Fibroblast of gingiva (primary cell): Measurements from ENCODE around the gene KIF16B.
A peak's percentile ranks its signal among the peaks of the same experiment; 100 is the strongest.
"Not testable (repeated sequence)": the region's sequence is repeated elsewhere in the genome, so short reads cannot be mapped to it uniquely, and the experiment has no call there.

ENCODE experiments used
- DNase-seq: peaks from one replicate; pipeline ENCODE4 v3.0.0-alpha.2; 2011; ENCODE audit warnings: low read depth

The KIF16B gene

DNA sequence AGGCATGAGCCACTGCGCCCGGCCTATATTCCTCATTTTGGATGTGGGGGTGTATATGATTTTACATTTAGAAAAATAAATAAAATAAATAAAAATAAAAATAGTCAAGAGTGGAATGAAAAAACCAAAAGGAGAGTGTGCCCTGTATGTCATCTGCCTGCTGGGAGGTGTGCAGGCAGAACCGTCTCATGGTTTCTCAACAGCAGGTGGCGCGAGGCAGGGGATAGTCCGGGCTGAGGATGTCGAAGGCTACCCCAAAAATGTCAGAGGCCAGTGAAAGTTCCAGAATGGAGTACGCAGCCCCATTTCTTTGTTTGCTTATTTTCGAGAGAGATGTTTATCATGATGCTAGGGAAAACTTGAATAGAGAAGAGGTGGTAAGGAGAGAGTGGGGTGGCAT lies 16.4 kb upstream of the KIF16B start:
- DNase-seq: no peak

DNA sequence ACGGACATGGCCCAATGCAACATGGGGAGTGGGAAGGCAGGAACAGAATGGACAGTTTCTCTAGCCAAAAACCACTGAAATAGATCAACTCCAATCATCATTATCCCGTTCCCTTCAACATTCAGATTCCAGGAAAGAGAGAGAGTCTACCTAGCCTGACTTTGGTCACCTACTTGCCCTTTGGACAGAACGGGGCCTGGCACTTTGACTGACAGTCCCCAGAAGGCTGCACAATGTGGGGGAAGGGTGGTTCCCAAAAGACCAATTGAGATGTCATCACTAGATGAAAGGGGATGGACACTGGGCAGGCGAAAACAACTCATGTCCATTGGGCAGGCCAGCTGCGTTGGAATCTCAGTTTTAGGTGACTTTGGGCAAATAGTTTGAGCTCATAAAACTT lies 15.0 kb upstream of the KIF16B start:
- DNase-seq: no peak

- DNase-seq: no peak
Observed at GRCh38 chr20:16587066-16587465, 13.8 kb upstream of the KIF16B start.

- no peak for DNase-seq
Observed at GRCh38 chr20:16583474-16583873, 10.2 kb upstream of the KIF16B start.

- DNase-seq: no peak
Observed at GRCh38 chr20:16581241-16581640, 8.0 kb upstream of the KIF16B start.

DNA sequence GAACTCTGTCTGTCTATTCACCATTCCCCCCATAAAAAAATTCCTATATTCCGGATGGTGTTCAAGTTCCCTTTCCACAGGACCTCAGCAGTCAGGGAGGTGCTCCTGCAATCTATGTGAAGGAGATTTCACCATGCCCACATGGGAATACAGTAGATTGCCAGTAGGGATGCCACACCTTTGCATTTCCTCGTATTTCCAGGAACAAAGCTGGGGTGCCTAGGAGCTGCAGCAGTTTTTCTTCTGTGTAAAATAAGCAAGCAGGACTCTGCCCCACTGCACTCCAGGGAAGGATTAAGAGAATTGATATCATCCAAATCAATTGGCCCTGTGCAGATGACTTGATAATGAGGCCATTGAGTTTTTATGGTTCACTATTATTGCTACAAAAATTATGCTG lies 7.4 kb upstream of the KIF16B start:
- DNase-seq: no peak

DNA sequence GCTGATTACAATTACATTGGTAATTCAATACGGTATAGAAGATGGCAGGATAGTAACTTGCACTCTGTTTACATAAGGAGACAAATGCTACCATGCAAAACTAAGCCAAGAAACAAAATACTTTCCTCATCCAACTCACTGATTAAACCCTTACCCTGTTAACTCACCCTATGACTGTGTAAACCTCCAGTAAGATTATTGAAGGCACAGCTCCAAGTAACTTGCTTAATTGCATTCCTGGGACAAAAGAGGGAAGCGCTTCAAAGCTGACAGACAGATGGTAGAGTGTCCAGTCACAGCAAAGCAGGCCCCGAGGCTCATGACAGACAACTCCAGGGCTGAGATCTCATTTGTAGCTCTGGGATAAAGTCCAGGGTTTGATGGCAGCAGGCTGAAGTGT lies 6.9 kb upstream of the KIF16B start:
- DNase-seq: peak; percentile 94

- DNase-seq: no peak
Observed at GRCh38 chr20:16576219-16576618, 3.0 kb upstream of the KIF16B start.

GRCh38 chr20:16575390-16576140 lies 2.3 kb upstream of the KIF16B start:
- no peak for DNase-seq

DNA sequence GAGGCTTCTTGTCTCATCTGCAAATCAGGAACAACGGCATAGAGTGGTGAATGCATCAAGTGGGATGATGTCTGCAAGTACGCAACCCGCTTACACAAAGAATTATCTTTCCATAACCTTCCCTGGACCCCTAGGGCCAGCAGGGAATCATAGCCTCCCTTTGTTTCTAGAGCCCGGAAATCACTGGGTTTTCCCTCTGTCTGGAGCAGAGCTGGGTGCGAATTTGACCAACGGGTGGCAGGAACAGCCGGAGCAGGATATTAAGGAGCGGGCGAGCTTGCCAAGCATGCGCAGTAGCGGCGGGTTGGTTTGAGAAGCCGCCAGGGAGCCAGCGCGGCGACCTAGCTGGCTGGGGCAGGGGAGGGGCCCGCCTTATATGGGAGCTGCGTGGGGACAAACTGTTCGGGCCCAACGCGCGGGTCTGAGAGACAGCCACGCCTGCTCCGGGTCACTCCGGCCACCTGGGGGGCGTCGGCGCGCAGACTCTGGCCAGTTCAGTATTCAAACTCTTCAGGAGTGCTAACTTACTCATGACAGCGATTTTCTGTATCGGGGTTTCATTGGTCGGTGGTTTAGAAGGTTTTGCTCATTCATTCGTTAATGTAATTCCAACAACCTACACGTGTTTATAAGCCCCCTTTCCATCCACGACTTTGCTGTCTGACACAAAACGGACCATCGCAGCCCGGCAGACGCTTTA lies 1.6 kb upstream of the KIF16B start:
- DNase-seq: peak; percentile 80

GRCh38 chr20:16571333-16571732 lies 1.9 kb downstream of the KIF16B start:
- no peak for DNase-seq

GRCh38 chr20:16569246-16570153 lies 3.7 kb downstream of the KIF16B start:
- DNase-seq: no peak

GRCh38 chr20:16566080-16566479 lies 7.2 kb downstream of the KIF16B start:
- no peak for DNase-seq

DNA sequence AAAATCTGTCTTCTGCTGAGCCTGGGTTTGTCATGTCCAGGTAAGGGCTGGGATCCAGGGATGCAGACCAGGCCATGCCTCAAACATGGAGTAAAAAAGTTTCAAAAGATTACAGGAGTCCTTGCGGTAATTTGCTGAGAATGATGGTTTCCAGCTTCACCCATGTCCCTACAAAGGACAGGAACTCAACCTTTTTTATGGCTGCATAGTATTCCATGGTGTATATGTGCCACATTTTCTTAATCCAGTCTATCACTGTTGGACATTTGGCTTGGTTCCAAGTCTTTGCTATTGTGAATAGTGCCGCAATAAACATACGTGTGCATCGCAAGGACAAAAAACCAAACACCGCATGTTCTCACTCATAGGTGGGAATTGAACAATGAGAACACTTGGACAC lies 9.2 kb downstream of the KIF16B start:
- not testable (repeated sequence) for DNase-seq

DNA sequence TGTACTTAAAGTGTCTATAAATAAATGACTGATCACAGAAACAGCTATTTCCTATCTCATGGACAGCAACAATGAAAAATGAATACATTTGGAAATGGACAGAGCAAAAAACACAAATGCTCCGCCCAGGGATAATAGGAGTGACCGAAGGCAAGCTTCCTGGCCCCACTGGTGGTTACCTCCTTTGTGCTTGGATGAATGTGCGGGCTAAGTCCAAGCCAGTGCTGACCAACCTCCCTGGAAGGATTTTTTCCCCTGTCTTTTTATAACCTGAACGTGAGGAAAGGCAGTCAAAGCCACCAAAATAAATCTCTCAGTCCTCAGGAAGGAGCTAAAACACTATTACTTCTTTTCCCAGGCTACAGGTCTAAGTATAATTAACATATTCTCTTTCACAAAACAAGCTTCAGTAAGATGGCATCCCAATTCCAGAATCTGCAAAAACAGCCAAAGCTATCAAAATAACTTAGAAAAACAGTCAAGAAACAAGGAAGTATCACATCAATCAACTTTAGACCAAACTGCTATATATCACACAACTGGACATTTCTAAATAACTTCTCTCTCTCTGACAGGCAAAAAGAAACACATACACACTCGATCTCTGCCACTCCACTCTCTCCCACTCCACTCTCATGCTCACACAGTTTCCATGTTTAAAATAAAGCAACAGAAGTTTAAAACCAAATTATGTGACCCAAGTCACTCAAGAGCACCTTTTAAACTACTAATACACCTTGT lies 10.0 kb downstream of the KIF16B start:
- no peak for DNase-seq

- no peak for DNase-seq
Observed at GRCh38 chr20:16562259-16562658, 11.0 kb downstream of the KIF16B start.

DNA sequence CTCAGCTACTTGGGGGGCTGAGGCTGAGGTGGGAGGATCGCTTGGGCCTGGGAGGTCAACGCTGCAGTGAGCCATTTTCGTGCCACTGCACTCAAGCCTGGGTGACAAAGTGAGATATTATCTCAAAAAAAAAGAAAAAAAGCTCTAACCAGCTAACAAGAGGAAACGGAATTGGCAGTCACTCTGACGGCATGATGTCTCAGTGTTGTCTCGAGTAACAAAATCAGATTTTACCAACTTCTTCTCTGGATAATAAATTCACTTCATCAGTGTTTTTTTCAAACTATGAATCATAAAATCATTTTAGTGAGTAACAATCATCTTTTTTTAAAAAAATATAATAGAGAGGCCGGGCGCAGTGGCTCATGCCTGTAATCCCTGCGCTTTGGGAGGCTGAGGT lies 12.6 kb downstream of the KIF16B start:
- DNase-seq: no peak

DNA sequence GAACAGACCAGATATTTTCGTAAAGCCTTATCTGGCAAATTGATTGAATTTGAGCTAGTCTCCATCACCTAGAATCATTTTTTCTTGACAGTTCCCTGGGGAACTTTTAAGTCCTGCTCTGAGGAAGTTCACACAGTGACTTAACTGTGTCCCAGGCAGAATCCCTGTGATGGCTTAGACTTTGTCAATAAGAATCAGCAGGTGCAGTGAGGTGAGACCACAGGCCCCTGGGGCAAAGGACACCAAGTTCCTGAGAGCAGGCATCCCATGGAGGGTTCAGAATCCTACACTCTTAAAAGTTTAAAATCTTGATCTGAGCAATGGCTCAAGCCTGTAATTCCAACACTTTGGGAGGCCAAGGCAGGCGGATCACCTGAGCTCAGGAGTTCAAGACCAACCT lies 13.0 kb downstream of the KIF16B start:
- no peak for DNase-seq

GRCh38 chr20:16556301-16556700 lies 16.9 kb downstream of the KIF16B start:
- DNase-seq: peak; percentile 78

GRCh38 chr20:16555754-16556153 lies 17.5 kb downstream of the KIF16B start:
- peak; percentile 40 for DNase-seq

DNA sequence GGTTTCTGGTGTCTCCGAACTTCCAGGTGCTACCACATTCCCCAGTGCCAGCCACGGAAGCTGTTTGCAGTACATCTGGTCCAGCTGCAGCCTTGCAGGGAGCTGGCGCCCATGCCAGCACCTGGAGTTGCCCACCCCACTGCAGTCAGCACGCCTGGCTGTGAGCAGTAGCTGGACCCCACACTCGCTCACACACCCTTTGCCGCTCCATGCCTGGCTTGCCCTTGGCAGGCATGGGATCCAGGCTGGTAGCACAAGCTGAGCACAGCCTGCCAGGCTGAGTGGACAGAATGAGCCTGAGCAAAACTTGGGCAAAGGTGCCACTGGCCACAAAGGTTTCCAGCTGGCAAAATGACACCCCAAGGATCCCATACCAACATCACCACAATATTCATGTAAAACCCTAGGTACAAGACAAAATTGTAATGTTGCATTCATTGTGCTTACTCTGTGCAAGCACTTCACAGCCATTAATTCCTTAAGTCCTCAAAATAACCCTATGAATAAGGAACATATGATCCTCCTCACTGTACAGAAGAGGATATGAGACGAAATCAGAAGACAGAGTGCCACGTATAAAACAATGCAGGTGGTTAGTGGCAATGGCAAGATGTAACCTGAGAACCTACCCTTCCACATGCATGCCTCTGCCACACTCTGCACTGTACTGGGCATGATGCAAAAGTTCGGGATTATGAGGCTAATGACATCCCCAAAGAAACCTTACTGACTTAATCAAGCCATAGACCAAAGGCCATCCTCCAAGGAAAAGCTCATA lies 18.3 kb downstream of the KIF16B start:
- no peak for DNase-seq
